Endothelial cell of umbilical vein (primary cell): ENCODE data around the gene CFAP57.

Source experiments
- EZH2 ChIP-seq: IDR thresholded peaks from 2 replicates; pipeline ENCODE4 v1.6.1; 2012; ENCODE audit warnings: borderline replicate concordance, low read depth, mild to moderate bottlenecking, moderate library complexity, low read length, inconsistent platforms; ENCODE audit not compliant: severe bottlenecking
- FOS ChIP-seq: IDR thresholded peaks from 2 replicates; pipeline ENCODE4 v1.6.1; 2011; ENCODE audit warnings: mild to moderate bottlenecking, low read length, moderate library complexity, borderline replicate concordance; ENCODE audit not compliant: insufficient read depth
- GATA2 ChIP-seq: IDR thresholded peaks from 2 replicates; pipeline ENCODE4 v1.7.0; 2011; ENCODE audit warnings: low read depth, mild to moderate bottlenecking, moderate library complexity, mixed read lengths, low read length; ENCODE audit not compliant: insufficient read length, insufficient read depth
- JUN ChIP-seq: IDR thresholded peaks from 2 replicates; pipeline ENCODE4 v1.6.1; 2011; ENCODE audit warnings: borderline replicate concordance, low read depth; ENCODE audit not compliant: insufficient read length, insufficient read depth
- MYC ChIP-seq: IDR thresholded peaks from one replicate; pipeline ENCODE4 v1.6.1; 2011; ENCODE audit warnings: mild to moderate bottlenecking, low read depth, low read length
- POLR2A ChIP-seq: IDR thresholded peaks from 2 replicates; pipeline ENCODE4 v1.6.1; 2012; ENCODE audit warnings: low read depth, mild to moderate bottlenecking, control low read depth, low read length
- POLR2AphosphoS5 ChIP-seq: IDR thresholded peaks from 2 replicates; pipeline ENCODE4 v1.6.1; 2012; ENCODE audit warnings: low read depth, mild to moderate bottlenecking, control low read depth, low read length, moderate library complexity; ENCODE audit not compliant: insufficient read depth
- TF ChIP-seq, protein P1 (sequence below), 2 donors: IDR thresholded peaks; 1 replicate in 1 of 2; 2 replicates in 1 of 2; pipeline ENCODE4 v1.5.1; 2011; ENCODE audit warnings: low read length in 2 of 2, mild to moderate bottlenecking in 2 of 2, moderate library complexity in 2 of 2, control low read depth in 1 of 2, inconsistent platforms in 1 of 2, low read depth in 1 of 2; ENCODE audit not compliant: insufficient read depth in 1 of 2; ENCODE audit errors: extremely low read depth in 1 of 2
- TF ChIP-seq, protein P2 (sequence below): IDR thresholded peaks from 2 replicates; pipeline ENCODE4 v1.6.1; 2011; ENCODE audit not compliant: insufficient read depth, insufficient read length

DNA sequence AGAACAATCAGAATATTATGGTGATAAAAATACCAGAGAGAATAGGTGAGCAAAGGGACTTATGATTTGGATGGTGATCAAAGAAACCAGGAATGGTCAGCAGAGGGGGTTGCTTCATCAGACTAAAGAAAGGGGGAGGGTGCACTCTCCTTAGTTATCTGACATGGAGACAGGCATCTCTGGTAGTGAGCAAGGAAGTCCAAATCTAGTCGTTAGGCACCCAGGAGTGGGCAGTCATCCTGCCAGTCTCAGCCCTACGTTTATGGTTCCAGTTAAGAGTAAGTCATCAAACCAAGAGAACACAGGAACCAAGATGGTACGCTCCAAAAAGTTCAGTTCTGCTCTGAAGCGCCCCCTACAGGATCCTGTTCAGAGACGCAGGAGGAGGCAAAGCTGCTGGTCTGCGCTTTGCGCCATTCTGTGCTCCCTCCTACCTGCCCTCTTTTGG, 28.7 kb upstream of the CFAP57 start:
- TF ChIP-seq POLR2AphosphoS5 (no peak), POLR2A (no peak), MYC (no peak), JUN (no peak), GATA2 (no peak), EZH2 (no peak), FOS (no peak)
- TF ChIP-seq, protein P1, sequence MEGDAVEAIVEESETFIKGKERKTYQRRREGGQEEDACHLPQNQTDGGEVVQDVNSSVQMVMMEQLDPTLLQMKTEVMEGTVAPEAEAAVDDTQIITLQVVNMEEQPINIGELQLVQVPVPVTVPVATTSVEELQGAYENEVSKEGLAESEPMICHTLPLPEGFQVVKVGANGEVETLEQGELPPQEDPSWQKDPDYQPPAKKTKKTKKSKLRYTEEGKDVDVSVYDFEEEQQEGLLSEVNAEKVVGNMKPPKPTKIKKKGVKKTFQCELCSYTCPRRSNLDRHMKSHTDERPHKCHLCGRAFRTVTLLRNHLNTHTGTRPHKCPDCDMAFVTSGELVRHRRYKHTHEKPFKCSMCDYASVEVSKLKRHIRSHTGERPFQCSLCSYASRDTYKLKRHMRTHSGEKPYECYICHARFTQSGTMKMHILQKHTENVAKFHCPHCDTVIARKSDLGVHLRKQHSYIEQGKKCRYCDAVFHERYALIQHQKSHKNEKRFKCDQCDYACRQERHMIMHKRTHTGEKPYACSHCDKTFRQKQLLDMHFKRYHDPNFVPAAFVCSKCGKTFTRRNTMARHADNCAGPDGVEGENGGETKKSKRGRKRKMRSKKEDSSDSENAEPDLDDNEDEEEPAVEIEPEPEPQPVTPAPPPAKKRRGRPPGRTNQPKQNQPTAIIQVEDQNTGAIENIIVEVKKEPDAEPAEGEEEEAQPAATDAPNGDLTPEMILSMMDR (IDR thresholded peaks at IDR 0.05; ENCODE audit: extremely low read depth in 1 of 2, insufficient read depth in 1 of 2, low read depth in 1 of 2, low read length in 2 of 2), result peak; percentile 34 to 36
- TF ChIP-seq, protein P2, sequence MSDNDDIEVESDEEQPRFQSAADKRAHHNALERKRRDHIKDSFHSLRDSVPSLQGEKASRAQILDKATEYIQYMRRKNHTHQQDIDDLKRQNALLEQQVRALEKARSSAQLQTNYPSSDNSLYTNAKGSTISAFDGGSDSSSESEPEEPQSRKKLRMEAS, result no peak
